Right renal pelvis (tissue), 4 donors: ENCODE results near the gene ZFR2. TPM values are rescaled to one million over a fixed set of nuclear protein-coding genes. Genes with fewer than 3 reads are reported as not detected.
"Not testable (repeated sequence)": the region's sequence is repeated elsewhere in the genome, so short reads cannot be mapped to it uniquely, and the experiment has no call there.

Experiments used
- DNase-seq, 4 donors: peaks; one replicate each; pipeline ENCODE4 v3.0.0-alpha.2; 2013; ENCODE audit warnings: low read depth in 4 of 4, low spot score in 3 of 4, missing footprints in 1 of 4
- polyA plus RNA-seq, 4 donors: library from polyadenylated mRNA; unstranded; fragments of 120-200 nt; gene quantifications; one replicate each; pipeline ENCODE4 v1.2.1, GENCODE V29; 2013; ENCODE audit not compliant: insufficient read length in 4 of 4

ZFR2 gene
- 1 to 10 TPM; 1.3 to 1.8 (median 1.6) TPM for polyA plus RNA-seq

GRCh38 chr19:3868770-3869456, at the start of gene ZFR2:
ZFR2 (minus strand) TSS chr19:3869038; CDS start chr19:3869017, 21 bp downstream.
- DNase-seq: no peak

- DNase-seq: no peak
Observed at GRCh38 chr19:3916033-3916432, 47.2 kb upstream of the ZFR2 start.

GRCh38 chr19:3914199-3914598, 45.4 kb upstream of the ZFR2 start:
- no peak for DNase-seq

- no peak for DNase-seq
Observed at GRCh38 chr19:3910105-3910504, 41.3 kb upstream of the ZFR2 start.

- DNase-seq: no peak
Observed at GRCh38 chr19:3908266-3909054, 39.6 kb upstream of the ZFR2 start.

- DNase-seq: no peak
Observed at GRCh38 chr19:3907626-3908265, 38.9 kb upstream of the ZFR2 start.

DNA sequence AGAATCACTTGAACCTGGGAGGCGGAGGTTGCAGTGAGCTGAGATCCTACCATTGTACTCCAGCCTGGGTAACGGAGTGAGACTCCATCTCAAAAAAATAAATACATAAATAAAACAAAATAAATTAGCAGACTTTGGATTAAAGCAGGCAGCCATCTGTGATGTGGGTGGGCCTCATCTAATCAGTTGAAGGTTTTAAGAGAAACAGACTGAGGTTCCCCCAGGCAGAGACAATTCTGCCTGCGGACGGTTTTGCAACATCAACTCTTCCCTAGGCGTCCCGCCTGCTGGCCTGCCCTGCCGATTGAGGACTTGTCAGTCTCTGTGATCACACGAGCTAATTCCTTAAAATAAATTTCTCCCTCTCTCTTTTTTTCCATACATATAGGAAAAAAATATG, 35.4 kb upstream of the ZFR2 start:
- no peak for DNase-seq

DNA sequence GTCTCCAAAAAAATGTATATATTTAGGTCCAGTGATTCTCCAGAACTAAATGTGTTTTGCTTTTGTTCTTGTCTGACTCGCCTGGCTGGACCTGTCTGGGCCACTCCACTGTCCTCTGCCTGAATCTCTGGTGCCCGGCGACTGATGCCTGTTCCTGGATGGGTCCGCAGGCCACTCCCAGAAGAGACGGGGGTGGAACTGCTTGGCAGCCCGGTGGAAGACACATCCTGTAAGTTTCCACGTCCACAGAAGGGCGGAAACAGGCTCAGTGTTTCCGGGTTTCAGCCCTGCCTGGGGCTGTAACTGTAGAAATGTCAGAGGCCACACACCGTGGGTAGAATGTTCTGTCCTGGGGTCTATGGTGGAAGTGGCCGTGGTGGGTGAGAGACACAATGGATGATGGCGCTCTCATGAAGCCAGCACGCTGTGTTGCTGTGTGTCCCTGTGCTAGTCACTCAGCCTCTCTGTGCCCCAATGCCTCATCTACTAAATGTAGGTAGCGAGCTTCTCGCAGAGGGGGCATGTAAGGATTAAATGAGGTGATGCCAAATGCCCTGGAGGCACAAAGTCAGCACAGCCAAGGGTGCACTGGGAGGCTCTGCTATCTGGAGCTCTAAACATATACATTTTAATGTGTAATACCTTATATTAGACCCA, 33.6 kb upstream of the ZFR2 start:
- no peak for DNase-seq

DNA sequence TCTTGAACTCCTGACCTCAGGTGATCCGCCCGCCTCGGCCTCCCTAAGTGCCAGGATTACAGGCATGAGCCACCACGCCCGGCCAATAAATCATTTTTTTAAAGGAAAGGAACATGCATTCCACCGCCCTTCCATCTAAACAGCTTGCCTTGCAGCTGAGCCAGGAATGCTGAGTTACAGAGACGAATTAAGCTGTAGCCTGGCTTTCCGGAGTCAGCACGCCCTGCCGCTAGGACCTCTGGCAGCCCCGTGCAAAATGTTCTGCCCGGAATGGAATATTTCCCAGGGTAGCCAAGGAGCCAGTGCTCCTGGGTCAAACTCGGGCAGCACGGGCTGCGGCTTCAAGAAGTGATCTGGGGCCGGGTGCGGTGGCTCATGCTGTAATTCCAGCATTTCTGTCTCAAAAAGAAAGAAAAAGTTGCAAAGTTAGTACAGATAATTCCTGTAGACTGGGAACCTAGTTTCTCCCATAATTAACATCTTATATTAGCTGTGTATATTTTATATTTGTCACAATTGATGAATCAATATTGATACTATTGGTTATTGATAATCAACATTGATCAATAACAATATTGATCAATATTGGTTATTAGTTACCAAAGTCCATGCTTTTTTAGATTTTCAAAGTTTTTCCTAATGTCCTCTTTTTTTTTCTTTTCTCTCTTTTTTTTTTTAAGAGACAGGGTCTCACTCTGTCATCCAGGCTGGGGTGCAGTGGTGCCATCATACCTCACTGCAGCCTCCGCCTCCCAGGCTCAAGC, 30.9 kb upstream of the ZFR2 start:
- DNase-seq: no peak

- DNase-seq: no peak
Observed at GRCh38 chr19:3898426-3898825, 29.6 kb upstream of the ZFR2 start.

DNA sequence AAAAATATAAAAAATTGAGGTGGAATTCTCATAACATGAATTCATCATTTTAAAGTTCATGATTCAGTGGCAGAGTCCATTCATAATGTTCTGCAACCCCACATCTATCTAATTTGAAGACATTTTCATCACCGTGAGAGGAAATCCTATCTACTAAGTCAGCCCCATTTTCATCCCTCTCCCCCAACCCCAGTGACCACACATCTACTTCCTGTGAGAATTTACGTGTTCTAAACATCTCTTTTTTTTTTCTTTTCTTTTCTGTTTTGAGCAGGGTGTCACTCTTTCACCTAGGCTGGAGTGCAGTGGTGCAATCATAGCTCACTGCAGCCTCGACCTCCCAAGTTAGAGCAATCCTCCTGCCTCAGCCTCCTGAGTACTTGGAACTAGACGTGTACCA, 29.1 kb upstream of the ZFR2 start:
- DNase-seq: no peak

GRCh38 chr19:3895788-3896187, 26.9 kb upstream of the ZFR2 start:
- no peak for DNase-seq

GRCh38 chr19:3894959-3895358, 26.1 kb upstream of the ZFR2 start:
- DNase-seq: not testable (repeated sequence)

- DNase-seq: no peak
Observed at GRCh38 chr19:3893509-3894179, 24.8 kb upstream of the ZFR2 start.

DNA sequence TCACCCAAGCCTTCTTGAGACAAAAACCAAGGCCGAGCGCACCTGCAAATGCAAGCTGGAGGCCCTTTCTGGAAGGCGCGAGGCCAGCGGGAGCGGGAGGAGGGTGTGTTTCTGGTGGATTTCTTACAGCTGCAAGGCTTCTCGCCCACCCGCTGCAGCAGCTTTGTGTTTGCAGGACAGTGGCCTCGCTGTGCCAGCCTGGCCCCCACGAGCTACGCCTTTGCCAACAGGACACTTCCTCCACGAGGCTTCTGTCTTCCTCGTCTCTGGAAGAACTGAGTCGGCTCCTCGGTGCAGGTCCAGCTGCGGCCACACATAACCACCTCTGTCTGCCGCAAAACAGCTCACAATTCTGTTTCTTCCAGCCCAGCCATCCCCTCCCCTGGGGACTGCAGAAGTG, 21.8 kb upstream of the ZFR2 start:
- DNase-seq: no peak

GRCh38 chr19:3882041-3882384, 13.2 kb upstream of the ZFR2 start:
- DNase-seq: no peak

- DNase-seq: no peak
Observed at GRCh38 chr19:3881272-3882040, 12.6 kb upstream of the ZFR2 start.

GRCh38 chr19:3880471-3881271, 11.8 kb upstream of the ZFR2 start, which contains the start of gene ATCAY:
ATCAY (plus strand) TSS chr19:3880685; CDS start chr19:3885768, 5,083 bp downstream.
- DNase-seq: no peak
